GM12875 (cell line): ENCODE results near the gene PHACTR1.

ENCODE experiments used
- H3K4me3 ChIP-seq: one replicate; pipeline ENCODE4 v1.5.1; 2011; ENCODE audit warnings: low read depth, low read length, control low read depth
- CTCF ChIP-seq: IDR thresholded peaks from 2 replicates; pipeline ENCODE4 v1.5.1; 2011; ENCODE audit warnings: low read depth, mild to moderate bottlenecking, control low read depth, inconsistent platforms, low read length, moderate library complexity, borderline replicate concordance; ENCODE audit not compliant: insufficient read depth

Gene PHACTR1

GRCh38 chr6:13278164-13278563, 561.6 kb downstream of the PHACTR1 start:
- H3K4me3 ChIP-seq = no peak overlapping the region

GRCh38 chr6:13278991-13279390, 562.4 kb downstream of the PHACTR1 start:
- H3K4me3 ChIP-seq = no peak overlapping the region
- TF ChIP-seq CTCF = no peak

More at GRCh38 chr6:13278164-13278563, 561.6 kb downstream of the PHACTR1 start:
- TF ChIP-seq CTCF = peak; percentile 48; the same call in 1 of the 2 replicates

- no peak overlapping the region for H3K4me3 ChIP-seq
- no peak for TF ChIP-seq CTCF
These were observed 563.7 kb downstream of the PHACTR1 start for GRCh38 chr6:13280254-13280653.

- H3K4me3 ChIP-seq = no peak overlapping the region
- no peak for TF ChIP-seq CTCF
These were observed 565.1 kb downstream of the PHACTR1 start for GRCh38 chr6:13281686-13282085.

GRCh38 chr6:13282393-13283069, 566.0 kb downstream of the PHACTR1 start:
- no peak for TF ChIP-seq CTCF
- H3K4me3 ChIP-seq = no peak overlapping the region

- no peak overlapping the region for H3K4me3 ChIP-seq
- TF ChIP-seq CTCF = no peak
These were observed 566.8 kb downstream of the PHACTR1 start for GRCh38 chr6:13283331-13283730.

GRCh38 chr6:13284646-13285045, 568.1 kb downstream of the PHACTR1 start:
- no peak for TF ChIP-seq CTCF
- H3K4me3 ChIP-seq = no peak overlapping the region
